ENCODE results near the gene BASP1. TPM values are rescaled to one million over a fixed set of nuclear protein-coding genes. Genes with fewer than 3 reads are reported as not detected.

BASP1 gene
- total RNA-seq = 79.5 and 82.6 TPM in 2 replicates

- no peak for DNase-seq (ENCODE audit: low read depth)
Observed at GRCh38 chr5:17217493-17218352, at the start of gene BASP1. TSS of gene BASP1 (plus strand) at chr5:17217631. CDS start at chr5:17275217, 57,586 bp downstream.

GRCh38 chr5:17169507-17169906, 47.9 kb upstream of the BASP1 start:
- peak; percentile 23 for DNase-seq (ENCODE audit: low read depth)

- no peak for DNase-seq (ENCODE audit: low read depth)
Observed at GRCh38 chr5:17172791-17173190, 44.6 kb upstream of the BASP1 start.

GRCh38 chr5:17174965-17175364, 42.5 kb upstream of the BASP1 start:
- no peak for DNase-seq (ENCODE audit: low read depth)

- DNase-seq (ENCODE audit: low read depth) = no peak
Observed at GRCh38 chr5:17177501-17178372, 39.7 kb upstream of the BASP1 start.

- no peak for DNase-seq (ENCODE audit: low read depth)
Observed at GRCh38 chr5:17178373-17178675, 39.1 kb upstream of the BASP1 start.

GRCh38 chr5:17180330-17180843, 37.0 kb upstream of the BASP1 start:
- DNase-seq (ENCODE audit: low read depth) = no peak

GRCh38 chr5:17180864-17181723, 36.3 kb upstream of the BASP1 start:
- DNase-seq (ENCODE audit: low read depth) = peak; percentile 47

- DNase-seq (ENCODE audit: low read depth) = no peak
Observed at GRCh38 chr5:17182494-17182893, 34.9 kb upstream of the BASP1 start.

GRCh38 chr5:17182981-17183380, 34.5 kb upstream of the BASP1 start:
- no peak for DNase-seq (ENCODE audit: low read depth)

GRCh38 chr5:17183831-17184230, 33.6 kb upstream of the BASP1 start:
- DNase-seq (ENCODE audit: low read depth) = no peak

GRCh38 chr5:17184588-17184987, 32.8 kb upstream of the BASP1 start:
- DNase-seq (ENCODE audit: low read depth) = no peak

- DNase-seq (ENCODE audit: low read depth) = no peak
Observed at GRCh38 chr5:17185349-17185748, 32.1 kb upstream of the BASP1 start.

GRCh38 chr5:17185773-17186172, 31.7 kb upstream of the BASP1 start:
- DNase-seq (ENCODE audit: low read depth) = no peak

GRCh38 chr5:17186256-17186655, 31.2 kb upstream of the BASP1 start:
- DNase-seq (ENCODE audit: low read depth) = no peak

- DNase-seq (ENCODE audit: low read depth) = no peak
Observed at GRCh38 chr5:17187011-17187785, 30.2 kb upstream of the BASP1 start.

- no peak for DNase-seq (ENCODE audit: low read depth)
Observed at GRCh38 chr5:17187786-17188170, 29.7 kb upstream of the BASP1 start.

GRCh38 chr5:17189381-17190036, 27.9 kb upstream of the BASP1 start:
- DNase-seq (ENCODE audit: low read depth) = peak; percentile 65

- peak; percentile 73 for DNase-seq (ENCODE audit: low read depth)
Observed at GRCh38 chr5:17190242-17190778, 27.1 kb upstream of the BASP1 start.

GRCh38 chr5:17190799-17191391, 26.5 kb upstream of the BASP1 start:
- DNase-seq (ENCODE audit: low read depth) = no peak

All from renal cortical epithelial cell (primary cell).